NCI-H2227 treated with DMSO at 0.1 percent for 48 hours (cell line): ENCODE data around the gene SORBS1.

Experiments
- DNase-seq: peaks from one replicate; lab custom pipeline; 2025; lab: John Stamatoyannopoulos, UW

Gene SORBS1

DNA sequence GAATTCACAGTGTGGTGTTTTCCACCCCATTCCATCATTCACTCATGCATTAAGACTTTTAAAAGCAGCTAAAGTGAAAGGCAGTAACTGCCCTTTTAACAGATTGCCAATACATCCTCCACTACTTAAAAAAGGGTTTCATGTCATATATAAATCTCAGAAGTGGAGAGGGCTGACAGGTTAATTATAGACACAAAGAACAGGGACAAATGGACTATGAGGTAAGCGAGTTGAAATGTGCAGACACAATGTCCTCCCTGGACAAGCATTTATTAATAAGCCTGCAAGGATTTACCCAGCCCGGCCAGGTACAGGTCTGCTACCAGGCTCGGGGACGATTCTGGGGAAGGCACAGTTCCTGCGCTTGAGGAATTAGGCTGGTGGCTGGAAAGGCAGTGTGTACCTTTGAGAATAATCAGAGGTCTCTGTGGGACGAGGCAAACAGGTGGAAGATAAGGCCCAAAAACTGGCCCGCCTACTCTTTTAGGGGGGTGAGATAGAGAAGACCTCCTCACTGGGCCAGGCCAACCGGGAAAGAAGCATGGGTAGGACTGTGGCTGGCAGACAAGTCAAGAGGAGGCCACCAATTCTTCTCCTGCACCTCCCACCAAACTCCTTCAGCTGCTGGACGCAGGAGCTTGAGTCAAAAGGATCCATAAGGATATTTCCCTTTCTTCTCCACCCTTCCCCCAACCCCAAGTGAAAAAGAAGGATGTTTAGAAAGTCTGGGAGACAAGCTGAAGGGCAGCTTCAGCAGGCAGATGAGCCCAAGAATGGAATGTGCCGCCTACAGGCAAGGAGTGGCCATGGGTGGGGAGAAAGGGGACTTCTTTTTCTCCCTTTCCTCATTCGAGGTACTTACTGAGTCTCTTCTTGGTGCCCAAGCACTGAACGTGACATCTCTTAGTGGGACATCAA lies 271.9 kb downstream of the SORBS1 start:
- DNase-seq, result peak; percentile 62

DNA sequence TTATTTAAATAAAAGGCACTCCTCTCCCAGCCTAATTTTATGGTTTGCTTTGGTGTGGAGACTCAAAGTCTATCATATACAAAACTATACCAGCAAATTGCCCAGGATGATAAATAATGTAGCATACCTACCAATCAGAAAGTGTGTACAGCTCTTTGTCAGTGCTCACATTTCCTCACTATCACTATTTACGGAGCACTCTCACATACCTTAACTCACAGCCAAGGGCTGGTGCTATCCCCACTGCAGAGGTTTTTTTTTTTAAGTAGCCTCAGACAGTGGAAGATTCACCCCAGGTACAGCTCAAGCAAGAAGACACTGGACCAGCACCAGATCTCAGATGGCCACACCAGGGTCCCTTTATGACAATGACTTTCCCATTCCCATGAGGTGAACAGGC lies 272.9 kb downstream of the SORBS1 start:
- DNase-seq, result no peak

DNA sequence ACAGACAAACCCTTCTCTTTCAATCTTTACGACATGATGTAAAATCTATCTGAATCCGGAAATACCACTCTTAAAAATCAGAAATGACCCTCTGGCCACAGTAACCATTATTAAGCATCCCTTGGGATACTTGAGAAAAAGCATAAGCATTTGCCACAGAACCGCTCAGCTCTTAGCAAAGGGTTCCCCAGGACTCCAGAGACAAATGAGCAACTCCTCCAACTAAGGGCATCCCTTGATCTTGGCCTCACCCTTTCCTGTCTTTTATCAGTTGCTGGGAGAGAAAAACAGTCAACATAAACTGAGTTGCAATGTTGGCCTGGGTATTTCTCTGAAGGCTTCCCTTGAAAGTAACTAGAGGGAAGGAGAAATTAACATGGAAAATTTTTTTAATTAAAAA lies 273.9 kb downstream of the SORBS1 start:
- DNase-seq, result no peak

GRCh38 chr10:95286707-95287106 lies 274.5 kb downstream of the SORBS1 start:
- no peak for DNase-seq

DNA sequence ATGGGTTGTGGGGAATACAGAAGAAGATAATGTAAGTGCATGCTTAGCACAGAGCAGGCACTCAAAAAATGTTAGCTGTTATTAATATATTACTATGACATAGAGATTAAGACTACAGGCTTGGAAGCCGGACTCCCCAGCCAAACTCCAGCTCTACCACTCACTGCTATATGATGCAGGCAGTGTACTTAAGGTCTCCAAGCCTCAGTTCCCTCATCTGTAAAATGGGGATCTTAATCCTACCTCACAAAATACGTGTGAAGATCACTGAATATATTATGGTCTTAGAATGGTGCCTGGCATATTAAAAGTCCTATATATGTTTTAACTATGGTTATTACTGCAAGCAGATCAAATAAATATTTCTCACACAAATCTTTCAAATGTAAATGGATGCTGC lies 275.6 kb downstream of the SORBS1 start:
- no peak for DNase-seq

DNA sequence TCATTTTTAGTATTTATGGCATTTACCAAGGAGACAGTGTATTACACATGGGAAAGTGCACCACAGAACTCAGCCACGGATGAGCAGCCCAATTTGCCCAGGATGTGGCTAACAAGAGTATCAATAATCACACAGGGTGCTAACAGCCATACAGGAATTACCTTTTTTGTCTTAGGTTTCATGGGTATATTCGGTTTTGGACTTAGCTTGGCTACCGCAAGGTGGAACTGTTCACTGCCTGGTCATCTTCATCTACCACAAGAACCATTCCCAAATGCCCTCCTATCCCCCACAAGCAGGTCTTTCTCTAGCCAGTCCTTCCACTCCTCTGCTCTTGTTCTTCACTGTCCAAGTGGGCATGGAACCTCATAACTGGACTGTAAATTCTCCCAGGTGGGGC lies 276.4 kb downstream of the SORBS1 start:
- DNase-seq, result no peak

DNA sequence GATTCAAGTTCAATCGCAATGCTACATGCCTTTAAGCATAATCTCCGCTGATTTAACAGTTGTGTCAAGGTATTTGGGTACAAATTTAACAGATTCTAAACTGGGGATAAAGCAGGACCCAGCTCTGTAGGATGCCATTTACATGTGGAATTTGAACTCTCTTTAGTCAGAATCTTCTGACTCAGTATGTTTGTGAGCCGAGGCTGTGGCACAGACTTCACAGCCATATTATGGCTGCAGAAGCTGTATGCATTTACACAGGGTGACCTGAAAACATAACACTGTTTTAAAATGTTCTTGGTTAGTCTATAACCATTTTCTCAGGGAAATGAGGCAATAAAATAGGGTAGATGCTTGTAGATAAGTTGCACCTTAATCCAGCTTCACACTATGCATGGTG lies 279.1 kb downstream of the SORBS1 start:
- no peak for DNase-seq

DNA sequence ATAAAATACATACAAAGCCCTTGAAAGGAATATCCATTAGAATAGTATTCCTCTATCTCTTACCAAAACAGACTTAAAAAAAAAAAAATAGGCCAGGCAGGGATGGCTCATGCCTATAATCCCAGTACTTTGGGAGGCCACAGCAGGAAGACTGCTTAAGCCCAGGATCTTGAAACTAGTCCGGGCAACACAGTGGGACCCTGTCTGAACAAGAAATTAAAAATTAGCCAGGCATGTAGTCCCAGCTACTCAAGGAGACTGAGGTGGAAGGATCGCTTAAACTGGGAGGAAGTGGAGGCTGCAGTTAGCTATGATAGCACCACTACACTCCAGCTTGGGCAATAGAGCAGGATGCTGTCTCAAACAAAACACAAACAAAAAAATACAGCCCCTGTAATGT lies 280.0 kb downstream of the SORBS1 start:
- DNase-seq, result no peak

DNA sequence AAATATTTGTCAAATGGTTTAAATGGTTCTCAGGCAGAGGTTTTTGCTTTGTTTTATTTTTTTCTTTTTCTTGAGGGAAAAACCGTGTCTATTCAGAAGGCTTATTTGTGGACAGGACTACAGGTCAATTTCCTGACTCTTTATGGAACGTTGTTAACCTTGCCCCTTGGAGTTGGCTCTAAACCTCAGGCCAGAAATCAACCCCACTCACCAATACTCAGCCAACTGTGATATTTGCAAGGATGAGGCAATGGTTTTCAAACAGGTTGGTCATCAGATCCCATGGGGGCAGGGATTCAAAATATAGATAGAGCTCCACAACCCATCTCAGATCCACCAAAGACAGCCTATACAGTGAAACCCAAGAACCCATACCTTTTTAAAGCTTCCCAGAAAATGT lies 280.5 kb downstream of the SORBS1 start:
- no peak for DNase-seq

DNA sequence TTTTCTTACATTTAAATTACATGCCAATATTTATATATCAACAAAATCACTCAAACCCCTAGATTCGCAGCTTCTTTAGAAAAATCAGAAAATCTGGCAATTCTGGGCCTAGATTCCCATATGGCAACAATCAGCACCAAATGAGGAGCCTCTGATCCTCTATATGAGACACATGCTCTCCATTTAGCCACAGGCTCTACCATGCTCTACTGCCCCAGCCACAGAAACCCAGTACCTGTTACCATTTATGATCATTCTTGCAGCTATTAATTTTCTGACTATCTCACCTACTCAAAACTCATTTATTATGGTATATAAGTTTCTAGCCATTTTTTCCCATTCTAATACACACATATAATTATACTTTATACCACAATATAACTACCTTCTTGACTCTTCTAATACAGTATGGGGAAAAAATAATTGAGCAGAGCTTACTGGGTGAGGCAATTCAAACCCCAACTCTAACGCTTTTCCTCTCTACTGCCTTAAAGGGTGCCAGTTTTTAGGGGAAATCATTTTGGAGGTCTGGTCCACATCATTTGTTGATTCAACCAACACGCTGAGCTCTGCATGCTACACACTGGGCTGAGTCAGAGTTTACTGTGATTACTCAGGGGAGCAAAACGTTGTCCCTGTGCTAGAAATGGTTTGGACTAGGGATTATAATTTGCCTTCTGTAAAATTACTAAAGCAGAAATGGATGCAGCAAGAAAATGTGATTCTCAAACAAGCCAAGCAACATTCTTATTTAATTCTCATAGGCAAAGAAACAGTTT lies 281.9 kb downstream of the SORBS1 start:
- DNase-seq, result no peak

- DNase-seq, result no peak
These were observed 282.8 kb downstream of the SORBS1 start for GRCh38 chr10:95278061-95278988.

DNA sequence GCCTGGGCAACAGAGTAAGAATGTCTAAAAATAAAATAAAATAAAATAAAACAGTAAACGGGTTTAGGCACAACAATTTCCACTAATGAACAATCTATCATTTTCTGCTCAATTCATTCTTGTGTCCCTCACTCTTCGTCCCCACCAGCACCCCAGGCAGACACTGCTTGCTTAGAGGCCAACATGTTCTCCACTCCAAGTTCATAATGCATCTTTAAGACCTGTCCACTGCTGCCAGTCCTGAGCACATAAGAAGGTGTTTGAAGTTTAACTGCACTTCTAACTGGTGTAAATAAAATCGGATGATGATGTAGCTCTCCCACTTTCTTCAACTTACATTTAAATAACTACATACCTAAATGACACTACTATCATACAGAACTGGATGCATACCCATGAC lies 283.6 kb downstream of the SORBS1 start:
- no peak for DNase-seq

DNA sequence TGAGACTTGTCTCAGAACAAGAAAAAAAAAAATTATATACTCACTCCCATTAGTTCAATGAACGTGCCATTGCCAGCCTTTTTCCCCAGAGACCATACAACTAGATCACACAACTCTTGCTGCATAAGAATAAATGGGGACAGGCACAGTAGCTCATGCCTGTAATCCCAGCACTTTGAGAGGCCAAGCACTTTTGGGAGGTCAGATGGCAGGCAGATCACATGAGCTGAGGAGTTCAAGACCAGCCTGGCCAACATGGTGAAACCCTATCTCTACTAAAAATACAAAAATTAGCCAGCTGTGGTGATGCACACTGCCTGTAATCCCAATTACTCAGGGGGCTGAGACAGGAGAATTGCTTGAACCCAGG lies 284.0 kb downstream of the SORBS1 start:
- DNase-seq, result no peak

- no peak for DNase-seq
These were observed 284.6 kb downstream of the SORBS1 start for GRCh38 chr10:95276367-95277200.

GRCh38 chr10:95275726-95276366 lies 285.3 kb downstream of the SORBS1 start:
- DNase-seq, result no peak

GRCh38 chr10:95273393-95274312 lies 287.5 kb downstream of the SORBS1 start:
- no peak for DNase-seq

DNA sequence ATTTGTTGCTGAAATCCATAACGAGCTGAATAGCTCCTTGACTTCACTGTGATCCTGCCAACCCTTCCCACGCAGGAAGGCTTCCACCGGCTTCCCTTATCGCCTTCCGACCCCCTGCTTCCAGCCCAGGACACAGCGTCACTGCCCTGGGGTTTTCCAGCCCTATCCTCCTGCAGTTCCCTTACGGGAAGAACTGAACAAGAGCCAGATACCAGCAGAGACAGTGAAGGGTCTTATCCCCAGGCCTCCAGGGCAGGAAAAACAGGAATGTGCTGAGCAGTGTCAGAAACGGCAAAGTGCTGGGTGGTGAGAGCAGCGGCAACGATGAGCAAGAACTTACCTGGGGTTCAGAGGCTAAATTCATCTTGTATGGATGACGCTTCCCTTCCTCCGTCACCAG lies 292.7 kb downstream of the SORBS1 start:
- no peak for DNase-seq

- DNase-seq, result no peak
These were observed 293.9 kb downstream of the SORBS1 start for GRCh38 chr10:95267251-95267650.

- DNase-seq, result no peak
These were observed 294.5 kb downstream of the SORBS1 start for GRCh38 chr10:95266674-95267095.

- no peak for DNase-seq
These were observed 295.6 kb downstream of the SORBS1 start for GRCh38 chr10:95265572-95265971.
